Endodermal cell (in vitro differentiated cells): ENCODE results near the gene HOXD12. TPM values are rescaled to one million over a fixed set of nuclear protein-coding genes. Genes with fewer than 3 reads are reported as not detected.

ENCODE experiments used
- DNase-seq: peaks from one replicate; pipeline ENCODE4 v3.0.0-alpha.2; 2017
- H3K27ac ChIP-seq: 2 replicates; pipeline ENCODE4 v1.5.1; 2013; ENCODE audit warnings: mild to moderate bottlenecking, low read depth, low read length, moderate library complexity
- H3K27me3 ChIP-seq: 2 replicates; pipeline ENCODE4 v1.6.1; 2013; ENCODE audit warnings: mild to moderate bottlenecking, low read length, moderate library complexity; ENCODE audit not compliant: insufficient read depth, control insufficient read depth, poor library complexity, severe bottlenecking
- H3K36me3 ChIP-seq: 2 replicates; pipeline ENCODE4 v1.7.0; 2013; ENCODE audit warnings: mild to moderate bottlenecking, low read length, moderate library complexity; ENCODE audit not compliant: control insufficient read depth, insufficient read depth
- H3K4me1 ChIP-seq: one replicate; pipeline ENCODE4 v1.7.0; 2013; ENCODE audit warnings: low read length; ENCODE audit not compliant: control insufficient read depth, insufficient read depth
- H3K4me3 ChIP-seq: 2 replicates; pipeline ENCODE4 v1.5.1; 2013; ENCODE audit warnings: mild to moderate bottlenecking, low read length, moderate library complexity
- H3K9ac ChIP-seq: 2 replicates; pipeline ENCODE4 v1.6.1; 2013; ENCODE audit warnings: mild to moderate bottlenecking, low read length, moderate library complexity; ENCODE audit not compliant: poor library complexity, severe bottlenecking; ENCODE audit errors: extremely low read depth
- H3K9me3 ChIP-seq: 2 replicates; pipeline ENCODE4 v1.6.1; 2013; ENCODE audit warnings: mild to moderate bottlenecking, low read length, moderate library complexity; ENCODE audit not compliant: control insufficient read depth
- H3K27ac Mint-ChIP-seq: 2 replicates; pipeline ENCODE4 v1.8.0; 2020; ENCODE audit warnings: mixed read lengths
- H3K27me3 Mint-ChIP-seq: 2 replicates; pipeline ENCODE4 v1.8.0; 2021; ENCODE audit warnings: mild to moderate bottlenecking, mixed read lengths; ENCODE audit not compliant: insufficient read depth
- H3K36me3 Mint-ChIP-seq: 2 replicates; pipeline ENCODE4 v1.8.0; 2020; ENCODE audit warnings: low read depth, mixed read lengths
- H3K4me1 Mint-ChIP-seq: 2 replicates; pipeline ENCODE4 v1.8.0; 2020; ENCODE audit warnings: mixed read lengths
- H3K4me3 Mint-ChIP-seq: 2 replicates; pipeline ENCODE4 v1.8.0; 2020; ENCODE audit warnings: mild to moderate bottlenecking, moderate library complexity, mixed read lengths
- H3K9me3 Mint-ChIP-seq: 2 replicates; pipeline ENCODE4 v1.8.0; 2020; ENCODE audit warnings: mild to moderate bottlenecking, mixed read lengths
- WGBS, 2 experiments: methylation state at CpG; one replicate each; pipeline versions ENCODE4 v1.1.5 to v1.1.7; 2013; ENCODE audit warnings: missing lambda C conversion rate in 2 of 2, mixed read lengths in 1 of 2; ENCODE audit not compliant: insufficient coverage in 1 of 2, insufficient read length in 1 of 2; 5-methylcytosine and 5-hydroxymethylcytosine counted together
- total RNA-seq, 2 donors: library from RNA; stranded (reverse); fragmentation: NEBNext Ultra II Directional in 1 of 2; extraction: Animal tissue kit (Norgen Biotek cat#: 25700) in 1 of 2; gene quantifications; 2 replicates in 1 of 2; 3 replicates in 1 of 2; pipeline ENCODE4 v1.2.1, GENCODE V29; 2021
- TF ChIP-seq, protein P1 (sequence below): fragments of 200-600 bp; sonication (generic); conservative IDR thresholded peaks from 2 replicates; pipeline ENCODE4 v1.5.0; 2021; ENCODE audit warnings: antibody characterized with exemption, mild to moderate bottlenecking

The HOXD12 gene
- total RNA-seq, 2 donors from 2014 or later = not detected

DNA sequence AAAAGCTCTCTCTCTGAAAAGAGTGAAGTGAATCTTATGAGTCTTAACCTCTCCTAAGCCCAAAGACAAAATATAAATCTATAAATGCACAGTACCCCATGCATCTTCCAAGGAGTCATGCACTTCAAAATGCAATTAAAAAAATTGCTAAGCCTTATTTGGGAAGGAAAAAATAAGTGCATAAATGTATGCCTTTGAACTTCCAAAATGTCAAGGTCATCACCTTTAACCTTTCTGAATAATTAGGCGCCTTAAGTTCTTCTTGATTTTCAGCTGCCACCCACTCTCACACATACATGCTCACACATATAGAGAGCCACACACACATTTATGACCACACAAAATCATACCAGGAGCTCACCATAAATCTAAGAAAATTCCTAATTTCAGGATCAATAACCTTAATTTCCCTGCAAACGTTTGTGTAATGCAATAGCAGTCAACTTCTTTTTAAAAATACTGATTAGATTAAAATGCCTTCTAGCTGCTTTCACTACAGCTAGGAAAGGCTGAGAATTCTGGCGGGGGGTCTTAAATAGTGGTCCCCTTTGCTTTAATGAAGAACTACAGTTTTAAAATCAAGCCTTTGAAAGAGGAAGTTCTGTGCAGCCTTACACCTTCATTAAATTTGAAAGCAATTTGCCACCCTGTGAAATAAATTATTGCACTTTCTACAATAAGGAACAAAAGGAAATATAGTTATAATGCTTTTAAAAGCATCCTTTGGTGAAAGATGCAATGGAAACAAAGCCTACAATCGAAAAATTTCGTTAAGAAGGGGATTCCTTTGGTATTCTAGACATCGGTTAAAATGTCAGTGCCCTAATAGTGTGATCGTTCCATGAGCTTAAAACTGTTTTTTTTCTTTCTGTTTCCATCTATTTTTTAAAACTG is 11.1 kb downstream of the HOXD12 start:
- H3K27me3 ChIP-seq = peaks cover 99% of the 10 kb centered on the region
- no peaks in the 10 kb centered on the region for H3K9me3 ChIP-seq
- H3K4me3 ChIP-seq = no peak overlapping the region
- no peak for DNase-seq
- Mint-ChIP-seq H3K27me3 (peaks cover 95% of the 10 kb centered on the region), H3K4me3 (no peak overlapping the region), H3K36me3 (no peaks in the 10 kb centered on the region), H3K4me1 (peaks cover 12% of the 10 kb centered on the region), H3K27ac (no peak overlapping the region), H3K9me3 (no peaks in the 10 kb centered on the region)
- 27 to 36% methylated on average over 6 to 7 of the region's 7 CpGs for WGBS, 2 experiments
- H3K4me1 ChIP-seq = no peaks in the 10 kb centered on the region
- H3K27ac ChIP-seq = no peak overlapping the region
- TF ChIP-seq, protein P1, sequence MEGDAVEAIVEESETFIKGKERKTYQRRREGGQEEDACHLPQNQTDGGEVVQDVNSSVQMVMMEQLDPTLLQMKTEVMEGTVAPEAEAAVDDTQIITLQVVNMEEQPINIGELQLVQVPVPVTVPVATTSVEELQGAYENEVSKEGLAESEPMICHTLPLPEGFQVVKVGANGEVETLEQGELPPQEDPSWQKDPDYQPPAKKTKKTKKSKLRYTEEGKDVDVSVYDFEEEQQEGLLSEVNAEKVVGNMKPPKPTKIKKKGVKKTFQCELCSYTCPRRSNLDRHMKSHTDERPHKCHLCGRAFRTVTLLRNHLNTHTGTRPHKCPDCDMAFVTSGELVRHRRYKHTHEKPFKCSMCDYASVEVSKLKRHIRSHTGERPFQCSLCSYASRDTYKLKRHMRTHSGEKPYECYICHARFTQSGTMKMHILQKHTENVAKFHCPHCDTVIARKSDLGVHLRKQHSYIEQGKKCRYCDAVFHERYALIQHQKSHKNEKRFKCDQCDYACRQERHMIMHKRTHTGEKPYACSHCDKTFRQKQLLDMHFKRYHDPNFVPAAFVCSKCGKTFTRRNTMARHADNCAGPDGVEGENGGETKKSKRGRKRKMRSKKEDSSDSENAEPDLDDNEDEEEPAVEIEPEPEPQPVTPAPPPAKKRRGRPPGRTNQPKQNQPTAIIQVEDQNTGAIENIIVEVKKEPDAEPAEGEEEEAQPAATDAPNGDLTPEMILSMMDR = no peak
- H3K9ac ChIP-seq = no peak overlapping the region
- no peaks in the 10 kb centered on the region for H3K36me3 ChIP-seq

DNA sequence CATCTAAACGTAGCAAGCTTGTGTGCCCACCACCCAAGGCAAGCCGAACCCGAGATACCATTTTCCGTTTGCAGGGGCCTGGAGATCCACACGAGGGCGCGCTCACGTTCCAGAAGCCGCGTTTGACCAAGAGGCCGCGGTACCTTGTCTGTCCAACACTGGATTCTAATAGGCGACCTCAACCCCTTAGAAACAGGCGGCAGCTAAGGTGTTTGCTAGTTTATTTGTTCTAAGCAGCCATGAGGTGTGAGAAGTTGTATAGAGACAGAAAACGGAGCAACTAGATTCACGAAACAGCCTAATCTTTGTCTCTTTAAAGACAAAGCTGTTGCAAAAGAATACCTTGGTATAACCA is 11.7 kb downstream of the HOXD12 start:
- Histone ChIP-seq H3K9ac (no peak overlapping the region), H3K27ac (no peak overlapping the region), H3K9me3 (no peaks in the 10 kb centered on the region), H3K4me1 (no peaks in the 10 kb centered on the region), H3K27me3 (peaks cover 99% of the 10 kb centered on the region), H3K4me3 (no peak overlapping the region), H3K36me3 (no peaks in the 10 kb centered on the region)
- H3K4me3 Mint-ChIP-seq = no peak overlapping the region
- TF ChIP-seq, protein P1 = peak; percentile 87
- peaks cover 2% of the 10 kb centered on the region for H3K9me3 Mint-ChIP-seq
- no peaks in the 10 kb centered on the region for H3K36me3 Mint-ChIP-seq
- peaks cover 95% of the 10 kb centered on the region for H3K27me3 Mint-ChIP-seq
- DNase-seq = peak; percentile 92
- no peak overlapping the region for H3K27ac Mint-ChIP-seq
- H3K4me1 Mint-ChIP-seq = peaks cover 8% of the 10 kb centered on the region
- WGBS, 2 experiments = 3 to 5% methylated on average over 9 to 16 of the region's 16 CpGs

- Mint-ChIP-seq H3K9me3 (peaks cover 8% of the 10 kb centered on the region), H3K4me3 (no peak overlapping the region), H3K27ac (no peak overlapping the region), H3K27me3 (peaks cover 97% of the 10 kb centered on the region), H3K4me1 (peaks cover 6% of the 10 kb centered on the region), H3K36me3 (no peaks in the 10 kb centered on the region)
- Histone ChIP-seq H3K4me3 (no peak overlapping the region), H3K36me3 (no peaks in the 10 kb centered on the region), H3K9ac (no peak overlapping the region), H3K4me1 (no peaks in the 10 kb centered on the region), H3K9me3 (peaks cover 6% of the 10 kb centered on the region), H3K27me3 (peaks cover 99% of the 10 kb centered on the region), H3K27ac (no peak overlapping the region)
- peak; percentile 56 for DNase-seq
- WGBS, 2 experiments = 7 to 8% methylated on average over 26 to 29 of the region's 29 CpGs
- TF ChIP-seq, protein P1 = no peak
Measured at GRCh38 chr2:176111846-176112374, 12.3 kb downstream of the HOXD12 start.
